ENCODE data around the gene MANF.

The MANF gene

DNA sequence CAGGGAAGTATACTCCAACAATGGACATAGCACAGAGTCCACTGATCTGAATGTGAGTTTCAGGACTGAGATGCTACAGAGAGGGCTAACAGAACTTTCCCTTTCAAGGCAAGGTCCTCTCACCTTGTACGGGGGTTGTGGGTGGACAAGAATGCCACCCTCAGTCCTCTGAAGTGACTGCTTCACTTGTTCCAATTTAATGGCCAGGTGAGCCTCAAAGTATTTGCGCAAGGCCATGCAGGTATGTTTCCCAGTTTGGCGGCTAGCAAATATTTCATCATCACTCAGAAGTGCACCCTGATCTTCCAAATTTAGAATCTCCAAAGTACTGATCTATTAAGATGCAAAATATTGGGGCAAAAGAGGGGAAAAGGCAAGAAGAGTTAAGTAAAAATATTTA lies 44.0 kb downstream of the MANF start:
- DNase-seq (ENCODE audit: low read depth in 2 of 2, low spot score in 1 of 2) = no peak

DNA sequence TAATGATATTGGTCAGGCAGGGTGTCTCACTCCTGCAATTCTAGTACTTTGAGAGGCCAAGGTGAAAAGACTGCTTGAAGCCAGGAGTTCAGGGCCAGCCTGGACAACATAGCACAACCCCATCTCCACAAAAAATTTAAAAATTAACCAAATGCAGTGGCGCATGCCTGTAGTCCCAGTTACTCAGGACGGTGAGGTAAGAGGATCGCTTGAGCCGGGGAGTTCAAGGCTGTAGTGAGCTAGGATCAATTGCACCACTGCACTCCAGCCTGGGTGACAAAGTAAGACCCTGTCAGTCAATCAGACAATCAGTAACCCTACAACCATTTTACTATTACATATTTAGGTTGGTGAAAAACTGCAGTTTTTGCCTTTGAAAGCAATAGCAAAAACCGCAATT lies 49.0 kb downstream of the MANF start:
- no peak for DNase-seq (ENCODE audit: low read depth in 2 of 2, low spot score in 1 of 2)

DNA sequence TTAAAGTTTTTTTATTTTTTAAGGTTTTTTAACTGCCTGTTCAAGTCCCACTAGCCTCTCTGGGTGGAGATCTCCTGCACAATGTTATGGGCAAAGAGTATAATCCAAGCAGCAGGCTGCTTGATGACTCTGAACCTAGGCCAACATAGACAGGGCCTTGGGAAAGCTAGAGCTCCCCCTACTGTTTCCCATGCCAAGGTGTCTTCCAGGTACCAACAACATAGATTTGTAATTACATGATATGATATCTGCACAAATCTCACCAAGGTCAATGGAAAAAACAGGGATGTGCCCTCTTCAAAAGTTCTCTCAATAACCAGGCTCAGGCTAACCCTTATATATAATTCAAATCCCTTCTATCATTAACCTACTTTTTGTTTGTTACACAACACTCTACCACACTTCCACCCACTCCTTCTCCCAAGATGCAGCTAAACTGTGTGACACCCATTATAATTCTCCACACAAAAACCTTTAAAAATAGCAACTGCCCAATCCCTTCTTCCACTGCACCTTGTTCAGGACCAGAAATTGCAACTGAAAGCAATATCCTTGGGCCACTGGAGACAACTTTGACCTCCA lies 49.7 kb downstream of the MANF start:
- peak; percentile 2 for DNase-seq (ENCODE audit: low read depth in 2 of 2, low spot score in 1 of 2)

DNA sequence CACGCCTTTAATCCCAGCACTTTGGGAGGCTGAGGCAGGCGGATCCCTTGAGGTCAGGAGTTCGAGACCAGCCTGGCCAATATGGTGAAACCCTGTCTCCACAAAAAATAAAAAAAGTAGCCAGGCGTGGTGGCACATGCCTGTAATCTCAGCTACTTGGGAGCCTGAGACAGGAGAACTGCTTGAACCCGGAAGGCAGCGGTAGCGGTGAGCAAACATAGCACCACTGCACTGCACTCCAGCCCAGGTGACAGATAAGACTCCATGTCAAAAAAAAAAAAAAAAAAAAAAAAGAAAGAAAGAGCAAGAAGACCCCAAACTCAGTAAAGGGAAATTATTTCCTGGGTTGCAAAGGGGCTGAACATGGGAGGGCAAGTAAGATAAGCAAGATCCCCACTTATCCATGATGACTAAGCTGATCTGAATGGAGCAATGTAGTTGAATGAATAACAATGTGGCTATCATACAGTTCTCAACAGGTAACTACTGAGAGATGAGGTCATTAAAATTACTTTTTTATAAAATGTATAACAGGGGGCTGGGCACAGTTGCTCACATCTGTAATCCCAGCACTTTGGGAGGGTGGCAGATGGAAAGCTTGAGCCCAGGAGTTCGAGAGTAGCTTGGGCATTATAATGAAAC lies 52.0 kb downstream of the MANF start:
- no peak for DNase-seq (ENCODE audit: low read depth in 2 of 2, low spot score in 1 of 2)
